GM21717 (cell line): ENCODE measurements around the gene CLN6.
"Not testable (repeated sequence)": the region's sequence is repeated elsewhere in the genome, so short reads cannot be mapped to it uniquely, and the experiment has no call there.

Experiments used
- ATAC-seq: cut with Tn5 transposase; IDR thresholded peaks from one replicate; pipeline ENCODE4 v1.9.1; 2021; ENCODE audit warnings: mild to moderate bottlenecking, moderate library complexity; ENCODE audit not compliant: unreplicated experiment

Gene CLN6

DNA sequence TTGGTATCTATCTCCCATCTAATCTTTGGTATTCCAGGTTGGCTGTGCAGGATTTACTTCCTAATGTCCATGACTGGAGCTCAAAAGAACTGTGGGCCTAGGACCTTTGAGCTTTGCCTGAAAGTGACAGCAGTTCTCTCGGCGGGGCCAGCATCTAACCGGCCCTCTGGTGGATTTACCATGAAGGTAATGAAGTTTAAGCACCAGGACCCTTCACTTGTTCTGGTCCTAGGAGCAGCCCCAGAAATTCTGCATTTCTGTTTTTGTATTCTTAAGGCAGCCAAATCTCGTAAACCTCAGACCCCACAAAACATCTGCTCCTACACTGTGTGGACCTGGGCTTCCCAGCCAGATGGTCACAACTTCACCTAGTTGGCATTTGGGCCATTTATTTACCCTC is 37.4 kb downstream of the CLN6 start:
- no peak for ATAC-seq

DNA sequence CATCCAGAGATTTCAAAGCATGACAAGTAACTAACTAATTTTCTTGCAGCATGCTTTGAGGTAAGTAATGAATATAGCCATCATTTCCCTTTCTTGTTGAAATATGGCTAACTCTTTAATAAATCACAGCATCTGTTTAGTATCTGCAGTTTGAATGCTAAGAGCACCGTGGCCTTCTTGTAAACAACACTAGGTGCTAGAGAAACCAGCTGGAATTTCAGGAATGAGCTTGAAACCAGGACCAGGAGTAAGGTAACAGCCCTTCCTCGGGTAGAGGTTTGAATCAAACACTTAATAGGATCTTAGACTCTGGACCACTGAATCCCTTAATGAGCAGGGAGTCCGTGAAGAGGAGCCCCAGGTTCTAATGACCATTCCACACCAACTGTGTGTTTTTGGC is 38.0 kb downstream of the CLN6 start:
- ATAC-seq: no peak

DNA sequence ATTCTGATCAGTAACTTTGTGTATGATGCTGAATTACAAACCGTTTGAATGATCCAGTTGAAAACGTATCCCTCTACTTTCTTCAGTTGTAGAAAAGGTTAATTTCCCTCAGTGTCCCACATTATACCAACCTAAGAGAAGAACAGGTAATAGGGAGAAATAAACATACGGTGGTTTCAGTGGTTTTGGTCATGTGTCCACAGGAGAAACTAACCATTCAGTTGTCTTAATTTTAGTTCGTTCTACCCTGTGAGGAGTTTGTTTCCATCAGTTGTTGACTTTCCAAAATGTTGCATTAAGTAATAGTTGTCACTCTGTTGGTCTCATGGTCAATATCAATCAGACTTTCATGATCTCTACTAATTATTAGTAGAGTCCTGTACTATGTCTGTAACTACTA is 39.5 kb downstream of the CLN6 start:
- no peak for ATAC-seq

DNA sequence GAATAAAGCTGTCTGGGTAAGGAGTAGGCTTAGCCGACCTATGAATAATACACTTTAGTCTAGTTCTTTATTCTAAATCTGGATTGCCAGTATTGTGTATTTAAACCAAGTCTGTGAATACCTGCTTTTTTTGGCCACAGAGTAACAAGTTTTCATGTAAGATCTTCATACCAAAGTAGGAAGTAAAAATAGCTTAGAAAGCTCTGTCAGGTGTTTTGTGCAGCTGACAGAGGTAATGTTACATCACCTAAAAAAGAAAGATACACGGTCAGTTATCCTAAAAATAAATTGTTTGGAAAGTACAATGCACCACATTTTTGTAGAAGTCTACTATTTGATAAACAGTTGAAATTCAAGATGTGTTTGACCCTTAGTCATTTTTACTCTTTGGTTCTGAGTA is 40.9 kb downstream of the CLN6 start:
- ATAC-seq: no peak

DNA sequence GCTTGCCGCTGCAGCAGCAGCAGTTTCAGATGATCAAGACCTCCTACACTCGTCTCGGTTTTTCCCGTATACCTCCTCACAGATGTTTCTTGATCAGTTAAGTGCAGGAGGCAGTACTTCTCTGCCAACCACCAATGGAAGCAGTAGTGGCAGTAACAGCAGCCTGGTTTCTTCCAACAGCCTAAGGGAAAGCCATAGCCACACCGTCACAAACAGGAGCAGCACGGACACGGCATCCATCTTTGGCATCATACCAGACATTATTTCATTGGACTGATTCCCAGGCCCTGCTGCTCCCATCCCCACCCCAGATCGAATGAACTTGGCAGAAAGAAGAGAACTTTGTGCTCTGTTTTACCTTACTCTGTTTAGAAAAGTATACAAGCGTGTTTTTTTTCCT is 42.0 kb downstream of the CLN6 start:
- ATAC-seq: no peak

DNA sequence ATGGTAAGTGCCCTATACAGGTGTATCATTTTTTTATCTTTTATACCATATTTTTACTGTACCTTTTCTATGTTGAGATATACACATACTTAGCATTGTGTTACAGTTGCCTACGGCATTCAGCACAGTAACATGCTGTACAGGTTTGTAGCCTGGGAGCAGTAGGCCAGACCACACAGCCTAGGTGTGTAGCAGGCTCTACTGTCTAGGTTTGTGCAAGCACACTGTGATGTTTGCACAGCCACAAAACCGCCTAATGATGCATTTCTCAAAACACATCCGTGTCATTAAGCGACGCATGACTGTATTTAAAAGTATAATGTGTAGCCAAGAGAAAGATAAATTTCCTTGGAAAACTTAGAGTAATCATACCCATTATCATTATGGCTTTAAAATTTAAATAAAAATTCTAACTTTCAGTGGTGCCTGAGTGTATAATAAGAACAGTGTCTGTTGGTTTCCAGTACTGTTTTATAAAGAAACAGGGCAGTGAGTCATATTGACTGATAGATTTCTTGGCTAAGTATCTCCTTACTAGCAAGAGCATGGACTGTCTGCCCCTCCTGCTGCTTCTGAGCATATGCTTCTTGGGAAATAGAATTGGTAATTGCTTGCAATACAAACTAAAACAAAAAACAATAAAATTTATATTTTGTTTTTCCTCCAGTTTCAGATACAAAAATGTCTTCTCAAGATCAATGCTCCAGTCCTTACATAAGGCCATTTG is 42.7 kb downstream of the CLN6 start:
- no peak for ATAC-seq

DNA sequence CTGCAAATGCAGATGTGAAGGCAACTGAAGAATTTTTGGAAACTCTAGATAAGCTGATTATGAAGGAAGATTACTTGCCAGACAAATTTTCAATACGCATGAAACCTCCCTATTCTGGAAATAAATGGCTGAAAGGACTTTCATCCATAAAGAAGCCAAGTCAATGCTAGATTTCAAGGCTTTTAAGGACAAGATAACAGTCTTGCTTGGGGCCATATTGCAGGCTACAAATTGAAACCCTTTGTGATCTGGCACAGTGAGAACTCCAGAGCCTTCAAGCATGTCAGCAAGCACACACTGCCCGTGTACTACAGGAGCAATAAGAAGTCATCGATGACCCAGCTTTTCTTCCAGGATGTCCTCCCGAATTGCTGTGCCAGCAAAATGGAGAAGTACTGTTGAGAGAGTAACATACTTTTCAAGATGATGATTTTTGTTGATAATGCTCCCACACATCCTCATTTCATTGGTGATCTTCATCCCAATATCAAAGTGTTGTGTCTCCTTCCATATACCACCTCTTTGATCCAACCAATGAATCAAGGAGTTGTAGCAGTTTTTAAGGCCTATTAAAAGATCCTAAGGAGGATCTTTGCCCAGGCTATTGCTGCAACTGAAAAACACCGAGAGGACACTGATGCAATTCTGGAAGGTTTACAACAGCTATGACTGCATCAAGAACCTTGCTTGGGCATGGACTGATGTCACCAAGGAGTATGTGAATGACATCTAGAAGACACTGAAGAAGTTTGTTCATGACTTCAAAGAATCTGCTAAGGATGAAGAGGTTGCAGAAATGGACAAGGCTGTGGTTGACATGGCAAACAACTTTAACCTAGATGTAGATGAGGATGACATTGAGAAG is 44.7 kb downstream of the CLN6 start:
- no peak for ATAC-seq

DNA sequence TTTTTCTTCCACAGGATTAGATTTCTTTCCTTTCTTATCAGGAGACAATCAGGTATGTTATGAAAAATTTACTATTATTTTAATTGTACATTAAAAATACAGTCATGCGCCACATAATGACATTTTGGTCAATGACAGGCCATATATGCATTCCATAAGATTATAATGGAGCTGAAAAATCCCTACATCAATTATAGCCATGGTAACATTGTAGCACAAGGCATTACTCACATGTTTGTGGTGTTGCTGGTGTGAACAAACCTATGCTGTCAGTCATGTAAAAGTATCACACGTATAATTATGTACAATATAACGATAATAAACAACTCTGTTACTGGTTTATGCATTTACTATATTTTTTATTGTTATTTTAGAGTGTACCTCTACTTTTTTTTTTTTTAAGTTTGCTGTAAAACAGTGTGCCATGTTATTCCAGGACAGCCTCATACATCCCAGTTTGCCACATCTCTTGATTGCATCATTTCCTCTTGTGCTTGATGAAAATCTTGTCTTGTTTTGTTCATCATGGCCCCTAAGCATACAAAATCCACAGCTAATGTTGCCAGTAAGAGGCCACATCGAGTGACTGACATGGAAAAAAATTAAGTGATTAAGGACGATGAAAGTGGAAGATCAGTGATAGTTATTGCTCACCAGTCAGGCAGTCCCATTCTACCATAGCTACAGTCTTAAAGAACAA is 45.8 kb downstream of the CLN6 start:
- ATAC-seq: no peak

DNA sequence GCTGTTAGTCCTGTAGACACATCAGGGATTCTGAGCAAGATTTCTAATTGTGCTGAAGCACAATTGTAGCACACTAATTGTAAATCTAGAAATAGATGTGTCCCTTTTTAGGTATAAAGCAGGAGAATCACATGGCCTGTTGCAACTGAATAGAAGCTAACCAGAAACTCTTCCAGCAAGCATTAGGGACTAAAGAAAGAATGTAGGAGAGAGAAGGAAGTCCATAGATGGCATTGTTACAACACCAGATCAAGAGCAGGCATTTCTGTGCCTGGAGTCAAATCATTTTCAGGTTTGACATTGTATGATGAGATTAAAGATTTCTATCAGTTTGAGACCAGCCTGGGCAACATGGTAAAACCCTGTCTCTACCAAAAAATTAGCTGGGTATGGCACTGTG is 51.8 kb downstream of the CLN6 start:
- ATAC-seq: no peak

DNA sequence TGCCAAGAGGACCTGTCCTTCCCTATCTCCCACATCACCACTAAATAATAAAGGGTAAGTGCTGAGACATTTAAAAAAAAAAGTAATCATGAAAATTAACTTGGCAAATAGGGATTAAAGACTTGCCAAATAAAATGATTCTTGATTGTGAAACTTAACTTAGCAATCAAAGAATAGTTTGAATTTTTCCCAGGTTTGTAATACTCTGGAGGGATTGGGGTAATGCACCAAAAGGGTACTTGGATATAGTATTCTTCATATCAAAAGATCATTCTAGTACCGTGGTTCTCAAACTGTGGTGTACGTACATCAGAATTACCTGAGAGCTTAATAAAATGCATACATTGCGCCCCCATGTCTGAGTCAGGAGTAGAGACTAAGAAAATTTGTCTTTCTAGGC is 52.9 kb downstream of the CLN6 start:
- ATAC-seq: no peak

DNA sequence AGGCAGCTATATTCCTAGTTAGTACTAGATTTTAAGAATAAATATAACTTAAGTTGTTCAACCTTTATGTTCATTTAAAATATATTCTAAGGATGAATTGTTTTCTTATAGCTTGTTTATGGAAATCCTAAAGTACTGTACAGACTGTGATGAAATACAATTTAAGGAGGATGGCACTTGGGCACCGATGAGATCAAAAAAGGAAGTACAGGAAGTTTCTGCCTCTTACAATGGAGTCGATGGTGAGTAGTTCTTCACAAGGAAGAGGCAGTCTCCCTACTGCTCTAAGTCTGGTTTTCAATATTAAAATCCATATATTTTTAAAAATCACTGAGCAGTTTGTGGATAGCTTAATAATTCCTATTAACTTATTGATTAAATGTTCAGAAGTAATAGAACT is 54.0 kb downstream of the CLN6 start:
- no peak for ATAC-seq

DNA sequence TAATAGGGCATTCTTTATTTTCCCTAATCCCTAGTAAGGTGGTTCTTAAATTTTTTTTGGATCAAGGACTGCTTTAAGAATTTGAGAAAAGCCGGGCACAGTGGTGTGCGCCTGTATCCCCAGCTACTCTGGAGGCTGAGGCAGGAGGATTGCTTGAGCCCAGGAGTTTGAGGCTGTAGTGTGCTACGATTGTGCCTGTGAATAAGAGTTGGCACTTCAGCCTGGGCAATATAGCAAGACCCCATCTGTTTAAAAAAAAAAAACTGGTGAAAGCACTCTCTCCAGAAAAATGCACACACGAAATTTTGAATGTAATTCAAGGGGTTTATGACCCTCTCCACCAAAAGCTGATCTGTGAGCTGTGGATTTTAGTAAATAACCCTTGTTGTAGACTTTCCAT is 56.4 kb downstream of the CLN6 start:
- no peak for ATAC-seq

DNA sequence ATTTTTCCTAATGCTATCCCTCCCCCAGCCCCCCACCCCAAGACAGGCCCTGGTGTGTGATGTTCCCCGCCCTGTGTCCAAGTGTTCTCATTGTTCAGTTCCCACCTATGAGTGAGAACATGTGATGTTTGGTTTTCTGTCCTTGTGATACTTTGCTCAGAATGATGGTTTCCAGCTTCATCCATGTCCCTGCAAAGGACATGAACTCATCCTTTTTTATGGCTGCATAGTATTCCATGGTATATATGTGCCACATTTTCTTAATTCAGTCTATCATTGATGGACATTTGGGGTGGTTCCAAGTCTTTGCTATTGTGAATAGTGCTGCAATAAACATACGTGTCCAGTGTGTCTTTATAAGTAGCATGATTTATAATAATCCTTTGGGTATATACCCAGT is 57.5 kb downstream of the CLN6 start:
- not testable (repeated sequence) for ATAC-seq

DNA sequence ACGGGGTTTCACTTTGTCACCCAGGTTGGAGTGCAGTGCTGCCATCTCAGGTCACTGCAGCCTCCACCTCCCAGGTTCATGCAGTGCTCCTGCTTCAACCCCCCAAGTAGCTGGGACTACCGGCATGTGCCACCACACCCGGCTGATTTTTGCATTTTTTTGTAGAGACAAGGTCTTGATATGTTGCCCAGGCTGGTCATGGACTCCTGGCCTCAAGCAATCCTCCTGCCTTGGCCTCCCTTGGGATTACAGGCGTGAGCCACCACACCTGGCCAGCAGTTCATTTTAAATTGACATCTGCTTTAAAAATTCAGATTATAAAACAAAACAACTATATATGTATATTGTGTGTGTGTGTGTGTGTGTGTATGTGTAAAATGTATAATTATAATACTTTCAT is 62.7 kb downstream of the CLN6 start:
- no peak for ATAC-seq

DNA sequence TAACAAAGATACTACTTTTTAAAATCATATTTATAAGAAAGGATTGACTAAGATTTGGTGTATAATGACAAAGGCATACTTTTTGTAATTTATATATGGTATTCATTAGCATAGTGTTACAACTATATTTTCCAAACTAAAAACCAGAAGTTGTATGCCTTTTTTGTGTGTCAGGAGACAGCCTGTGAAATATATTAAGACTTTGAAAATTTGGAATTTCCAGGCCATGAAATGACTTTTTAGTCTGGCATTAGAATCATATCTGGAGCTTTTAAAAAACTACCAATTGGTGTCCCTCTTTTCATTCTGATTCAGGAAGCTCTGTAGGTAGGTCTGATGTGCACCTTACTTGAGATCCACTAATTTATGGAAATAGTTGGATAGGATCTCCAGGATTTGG is 66.3 kb downstream of the CLN6 start:
- no peak for ATAC-seq

DNA sequence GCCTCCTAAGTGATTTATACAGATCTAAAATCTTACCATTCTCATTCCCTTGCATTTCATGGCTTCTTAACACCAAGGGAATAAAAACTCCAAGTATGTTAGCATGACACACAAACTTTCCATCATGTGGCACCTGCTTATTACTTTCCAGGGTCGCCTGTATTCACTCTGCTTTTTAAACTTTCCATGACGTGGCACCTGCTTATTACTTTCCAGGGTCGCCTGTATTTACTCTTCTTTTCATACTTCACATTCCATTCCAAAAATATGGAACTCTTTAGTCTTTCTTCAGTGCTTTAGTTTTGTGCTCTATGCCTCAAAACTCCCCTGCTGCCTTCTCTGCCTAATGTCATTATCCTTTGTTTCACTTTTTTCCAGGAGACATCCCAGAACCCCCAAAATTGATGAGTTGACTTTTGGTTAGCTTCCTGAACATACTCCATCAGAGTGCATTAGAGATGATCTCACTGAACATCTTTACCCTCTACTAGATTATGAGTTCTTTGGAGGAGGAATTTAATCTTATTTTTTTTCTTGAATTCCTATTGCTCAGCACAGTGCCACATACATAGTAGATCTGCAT is 71.4 kb downstream of the CLN6 start:
- no peak for ATAC-seq

DNA sequence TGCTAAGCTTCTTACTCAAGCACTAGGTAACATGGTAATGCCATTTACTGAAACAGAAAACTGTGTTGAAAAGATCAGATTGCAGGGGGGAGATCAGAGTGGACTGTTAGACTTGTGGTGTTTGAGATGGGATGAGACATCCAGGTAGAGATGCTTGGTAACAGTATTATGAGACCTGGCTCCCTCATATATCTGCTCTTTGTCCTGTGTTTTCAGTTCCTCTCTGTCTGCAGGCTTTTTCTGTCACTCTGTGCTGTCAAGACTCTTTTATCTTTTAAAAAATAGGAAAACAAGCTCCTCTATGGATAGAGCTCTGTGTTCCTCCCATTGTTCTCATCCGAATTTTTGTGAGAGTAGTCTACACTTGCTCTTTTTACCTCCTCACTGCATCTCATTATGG is 72.5 kb downstream of the CLN6 start:
- no peak for ATAC-seq
